GM11168 (cell line): ENCODE data around the gene NFIA.

Experiments used
- in situ Hi-C: fragments of 300-500 bp; cut with MboI; formaldehyde crosslinking; loops from one replicate; pipeline ENCODE4 v1.12.0; 2022; ENCODE audit warnings: low sequenced_read_pairs; ENCODE audit not compliant: unreplicated experiment

Gene NFIA

DNA sequence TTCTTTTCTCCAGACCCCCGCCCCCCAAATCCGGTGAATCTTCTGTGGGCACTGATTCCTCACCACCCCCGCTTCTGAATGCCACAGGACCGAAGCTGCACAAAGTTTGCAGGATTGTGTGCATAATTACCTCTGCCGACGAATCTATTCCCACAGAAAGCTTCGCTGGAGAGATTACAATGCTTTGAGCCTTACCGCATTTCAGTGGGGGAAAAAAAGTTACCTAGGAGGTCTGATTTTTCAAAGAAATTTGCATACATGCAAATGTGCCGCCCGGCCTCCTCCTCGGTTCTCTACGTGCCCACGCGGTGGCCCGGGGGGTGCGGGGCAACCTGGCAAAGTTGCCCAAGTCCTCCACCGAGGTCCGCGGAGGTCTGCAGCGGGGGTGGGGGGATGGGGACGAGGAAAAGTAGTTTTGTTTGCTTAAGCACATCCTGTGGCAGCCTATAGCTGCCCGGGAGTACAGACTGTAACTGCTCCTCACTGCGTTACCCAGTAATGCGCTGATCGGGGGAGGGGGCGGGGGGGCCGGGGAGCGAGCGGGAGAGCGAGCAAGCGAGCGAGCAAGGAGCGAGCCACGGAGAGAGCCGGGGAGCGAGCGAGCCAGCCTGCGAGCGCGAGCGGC lies 563 bp upstream of the NFIA start:
- in situ Hi-C loops: no loop called here

DNA sequence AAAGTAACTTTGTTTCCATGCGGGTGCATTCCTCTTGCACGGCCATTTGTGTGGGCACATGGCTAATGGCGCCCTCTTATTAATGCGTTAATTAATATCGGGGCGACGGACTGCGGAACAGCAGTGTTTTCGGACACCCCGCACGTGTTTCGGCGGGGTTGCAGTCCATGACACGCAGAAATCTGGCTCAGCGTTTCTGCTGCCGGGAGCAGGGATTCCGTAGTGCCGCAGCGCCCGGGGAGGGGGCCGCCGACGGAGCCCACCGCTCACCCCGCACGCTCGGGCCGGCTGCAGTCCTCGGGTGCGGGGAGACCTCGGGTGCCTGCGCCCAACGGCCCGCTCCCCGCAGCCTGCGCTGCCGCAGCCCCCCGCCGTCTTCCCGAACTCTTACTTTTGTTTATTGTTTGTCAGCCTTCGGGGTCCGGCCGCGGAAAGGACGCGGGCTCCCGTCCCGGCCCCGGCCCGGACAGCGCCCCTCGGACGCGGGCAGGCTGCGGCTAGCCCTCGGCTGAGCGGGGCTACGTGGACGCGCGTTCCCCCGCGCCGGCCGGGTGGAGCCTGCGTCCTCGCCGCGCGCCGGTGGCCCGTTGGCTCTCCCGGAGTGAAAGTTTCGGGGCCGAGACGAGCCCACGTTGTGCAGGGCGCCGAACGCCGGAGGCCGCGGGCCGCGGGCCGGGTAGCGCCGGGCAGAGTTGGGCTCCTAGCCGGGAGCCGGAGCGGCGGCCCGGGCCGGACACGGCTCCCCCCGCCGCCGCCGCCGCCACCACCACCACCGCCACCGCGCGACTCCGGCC lies 849 bp downstream of the NFIA start:
- in situ Hi-C loops: no loop called here

DNA sequence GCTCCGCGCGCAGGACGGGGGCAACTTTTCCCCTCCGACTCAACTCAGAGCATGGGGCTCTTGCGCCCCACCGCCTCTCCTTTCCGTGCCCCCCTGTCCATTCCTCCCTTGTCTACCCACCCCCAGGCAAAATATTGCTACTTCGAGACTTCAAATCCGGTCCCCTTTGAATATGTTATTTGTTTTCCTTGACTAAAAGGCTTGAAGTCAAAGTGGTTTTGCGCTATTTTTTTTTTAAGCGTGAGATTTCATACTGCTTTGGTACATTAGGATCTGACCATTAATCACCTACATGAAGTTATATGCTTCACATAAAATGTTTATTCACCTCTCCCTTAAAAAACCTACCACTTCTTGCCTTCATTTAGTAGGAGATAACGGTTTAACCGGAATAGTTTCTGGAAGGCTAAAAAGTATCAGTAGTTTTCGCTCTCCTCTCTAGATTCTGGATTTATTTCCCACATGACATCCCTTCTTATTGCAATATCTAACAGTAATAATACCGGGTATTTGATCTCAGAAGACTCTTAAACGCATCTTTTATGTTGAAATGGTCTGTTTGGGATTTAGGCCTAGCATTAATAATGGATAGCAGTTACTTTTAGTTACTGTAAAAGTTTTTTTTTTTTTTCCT lies 1.6 kb downstream of the NFIA start:
- in situ Hi-C loops: no loop called here

DNA sequence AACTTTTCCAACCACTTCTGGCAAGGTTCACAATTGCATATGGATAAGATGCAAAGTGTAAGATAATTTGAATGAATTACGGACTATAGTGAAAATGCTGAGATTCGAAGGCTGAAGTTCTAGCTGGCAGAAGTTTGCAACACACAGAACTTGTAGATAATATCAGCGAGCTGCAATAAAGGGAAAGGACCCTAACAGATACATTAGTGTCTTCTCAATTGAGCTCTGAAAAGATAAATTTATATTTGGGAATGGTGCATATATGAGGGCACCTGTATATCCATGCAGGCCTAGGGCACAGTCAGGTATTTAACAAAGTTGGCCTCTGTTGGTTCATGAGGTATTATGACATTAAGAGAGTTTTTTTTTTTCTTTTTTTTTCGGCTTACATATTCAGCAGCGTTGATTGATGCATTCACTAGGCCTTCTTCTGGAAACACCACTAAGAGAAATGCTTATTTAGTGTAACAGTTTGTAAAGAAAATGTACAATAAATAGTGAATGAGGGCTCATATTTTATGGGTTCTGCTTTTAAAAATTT lies 2.2 kb downstream of the NFIA start:
- in situ Hi-C loops: no loop called here

DNA sequence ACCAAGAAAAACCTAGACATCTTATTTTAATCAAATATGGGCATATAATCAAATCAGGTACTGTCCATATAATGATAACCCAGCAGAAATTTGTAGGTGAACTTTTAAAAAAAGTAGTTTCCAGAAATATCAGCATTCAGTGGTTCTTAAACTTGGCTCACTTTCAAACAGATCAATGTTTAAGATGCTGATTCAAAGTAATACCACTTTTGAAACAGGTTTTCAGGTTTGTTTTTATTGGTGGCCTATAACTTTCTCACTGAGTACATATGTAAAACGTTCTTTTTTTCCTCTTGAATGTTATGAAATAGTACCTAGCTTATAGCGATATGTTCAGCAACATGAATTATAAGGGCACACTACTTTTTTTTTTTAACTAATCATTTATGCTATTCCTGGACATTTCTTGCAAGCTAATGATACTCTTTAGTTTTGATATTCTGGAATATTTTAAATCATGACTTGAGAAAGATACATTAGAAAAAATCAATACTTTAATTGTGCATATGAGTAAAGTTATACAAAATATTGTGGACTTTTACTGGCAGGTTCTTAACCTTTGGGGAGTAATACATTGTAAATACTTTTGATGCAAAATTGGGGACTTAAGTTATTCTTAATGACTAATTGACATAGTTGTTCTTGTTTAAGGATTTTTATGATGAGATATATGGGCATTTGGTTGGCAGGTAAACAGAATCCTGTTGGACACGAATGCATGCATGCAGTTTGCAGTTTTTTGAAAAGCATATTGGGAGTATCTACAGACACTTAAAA lies 3.0 kb downstream of the NFIA start:
- in situ Hi-C loops: no loop called here

DNA sequence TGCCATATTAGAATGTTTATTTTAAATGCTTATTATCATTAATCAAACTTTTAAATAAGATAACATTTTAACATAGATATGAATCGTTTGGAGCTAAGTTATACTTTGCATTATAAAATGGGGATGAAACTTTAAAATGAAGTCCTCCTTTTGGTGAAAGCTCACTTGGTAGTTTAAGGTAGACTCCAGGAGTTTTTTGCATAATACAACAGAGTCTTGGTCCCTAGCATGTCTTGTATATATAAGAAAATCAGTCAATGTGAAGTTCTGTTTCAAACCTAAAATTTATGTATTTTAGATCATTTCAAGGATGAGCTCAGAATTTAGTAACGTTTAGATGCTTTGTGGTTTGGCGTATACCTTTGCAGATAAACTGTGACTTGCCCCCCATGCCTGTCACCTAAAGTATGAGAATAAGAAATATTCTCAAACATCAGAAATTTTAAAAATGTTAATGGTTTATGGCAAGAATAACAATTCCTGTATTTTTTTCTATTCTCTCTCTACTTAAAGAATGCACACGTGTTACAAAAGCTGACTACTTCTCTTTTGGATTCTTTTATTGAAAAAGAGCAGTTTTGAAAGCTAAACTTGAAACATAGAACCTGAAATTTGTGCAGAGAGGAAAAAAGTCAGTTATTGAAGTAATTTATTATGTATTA lies 3.8 kb downstream of the NFIA start:
- in situ Hi-C loops: no loop called here

DNA sequence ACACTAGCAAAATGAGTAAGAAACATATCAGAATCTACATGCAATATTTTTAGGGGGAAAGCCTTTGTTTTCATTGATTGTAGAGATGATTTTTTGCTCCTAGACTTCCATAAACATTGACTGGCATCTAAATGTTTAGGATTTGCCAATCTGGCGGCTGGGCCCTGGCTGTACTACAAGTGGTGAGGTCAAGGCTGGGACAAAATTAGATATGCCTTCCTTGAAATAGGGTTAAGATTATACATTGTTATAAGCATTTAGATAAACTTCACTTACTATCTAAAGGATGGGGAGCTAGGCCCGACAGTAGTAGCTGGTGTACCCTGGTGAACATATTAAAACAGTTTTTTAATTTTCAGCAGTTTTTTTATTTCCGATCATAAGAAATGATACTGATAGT lies 5.2 kb downstream of the NFIA start:
- in situ Hi-C loops: no loop called here

DNA sequence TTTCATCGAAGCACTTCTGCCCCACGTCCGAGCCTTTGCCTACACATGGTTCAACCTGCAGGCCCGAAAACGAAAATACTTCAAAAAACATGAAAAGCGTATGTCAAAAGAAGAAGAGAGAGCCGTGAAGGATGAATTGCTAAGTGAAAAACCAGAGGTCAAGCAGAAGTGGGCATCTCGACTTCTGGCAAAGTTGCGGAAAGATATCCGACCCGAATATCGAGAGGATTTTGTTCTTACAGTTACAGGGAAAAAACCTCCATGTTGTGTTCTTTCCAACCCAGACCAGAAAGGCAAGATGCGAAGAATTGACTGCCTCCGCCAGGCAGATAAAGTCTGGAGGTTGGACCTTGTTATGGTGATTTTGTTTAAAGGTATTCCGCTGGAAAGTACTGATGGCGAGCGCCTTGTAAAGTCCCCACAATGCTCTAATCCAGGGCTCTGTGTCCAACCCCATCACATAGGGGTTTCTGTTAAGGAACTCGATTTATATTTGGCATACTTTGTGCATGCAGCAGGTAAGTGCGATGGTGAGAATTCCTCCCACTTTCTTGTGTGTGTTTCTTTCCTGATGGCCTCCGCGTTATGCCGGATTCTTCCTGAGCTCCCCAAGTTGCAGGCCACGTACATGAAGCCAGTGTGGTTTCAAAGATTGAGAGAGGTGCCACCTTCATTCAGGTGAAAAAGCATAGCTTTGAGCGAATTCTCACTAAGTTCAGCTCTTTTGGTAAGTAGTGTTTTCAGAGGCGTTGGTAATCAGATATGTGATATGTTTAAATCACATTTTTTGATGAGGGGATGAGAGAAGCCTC lies 6.0 kb downstream of the NFIA start:
- in situ Hi-C loops: no loop called here

DNA sequence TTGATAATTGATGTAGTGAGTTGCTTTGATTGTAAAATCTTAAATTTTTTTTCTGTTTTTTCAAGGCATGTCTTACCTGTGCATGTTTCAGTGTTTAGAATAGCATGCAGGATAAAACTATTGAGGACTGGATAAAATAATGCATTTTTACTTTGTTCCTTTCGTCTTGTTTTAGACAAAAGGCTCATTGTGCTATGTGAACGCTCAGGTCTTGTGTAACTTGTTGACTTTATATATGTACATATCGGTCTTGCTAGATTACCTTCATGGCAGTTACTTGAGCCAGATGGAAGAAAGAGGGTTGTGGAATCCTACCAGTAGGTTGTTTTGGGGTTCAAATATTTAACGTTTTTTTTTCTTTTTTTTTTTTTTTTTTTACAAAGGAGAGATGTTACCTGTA lies 7.0 kb downstream of the NFIA start:
- in situ Hi-C loops: no loop called here

DNA sequence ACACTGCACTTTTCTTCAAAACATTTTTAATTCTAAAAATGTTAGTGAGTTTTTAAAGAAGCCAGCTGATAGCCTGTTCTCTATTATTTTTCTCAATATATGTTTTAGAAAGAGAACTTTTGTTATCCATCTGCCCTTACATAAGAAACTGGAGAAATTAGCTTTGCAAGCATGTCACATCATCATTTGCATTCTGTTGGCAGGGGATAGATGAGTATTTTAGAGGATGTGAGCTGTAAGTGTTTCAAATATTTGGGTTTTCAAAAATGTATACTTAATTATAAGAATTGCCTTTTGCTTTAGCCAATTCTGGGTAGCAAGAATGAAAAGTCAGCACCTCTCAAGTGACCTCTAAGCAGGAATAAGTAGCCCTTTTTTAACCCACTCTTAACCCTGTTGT lies 7.4 kb downstream of the NFIA start:
- in situ Hi-C loops: no loop called here

DNA sequence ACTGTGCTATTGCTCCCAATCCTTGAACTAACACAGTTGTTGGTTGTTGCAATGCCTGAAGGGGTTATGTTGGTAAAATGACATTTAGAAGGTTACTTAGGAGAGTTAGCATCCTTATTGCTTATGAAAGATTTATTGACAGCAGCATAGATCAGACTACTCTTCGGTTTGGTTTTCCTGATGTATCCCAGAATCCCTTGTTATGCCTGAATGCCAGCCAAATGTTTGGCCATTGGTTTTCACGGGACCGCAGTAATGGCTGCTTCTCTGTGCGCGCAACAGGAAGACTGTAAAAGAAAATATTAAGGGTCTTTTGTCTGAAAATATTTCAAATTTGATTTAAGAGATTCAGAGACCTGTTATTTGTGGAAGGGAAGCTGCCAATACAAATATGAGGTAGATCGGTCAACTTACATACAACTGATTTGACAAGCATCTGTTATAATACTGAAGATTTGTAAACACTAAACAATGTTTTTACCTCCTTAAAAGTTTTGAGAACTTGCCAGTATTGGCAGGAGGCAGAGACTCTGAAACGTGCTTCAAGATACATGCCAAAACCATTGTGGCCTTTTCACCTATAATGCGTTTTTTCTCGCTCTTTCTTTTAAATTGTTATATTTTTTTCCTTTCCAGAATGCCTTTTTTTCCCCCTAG lies 8.3 kb downstream of the NFIA start:
- in situ Hi-C loops: no loop called here

DNA sequence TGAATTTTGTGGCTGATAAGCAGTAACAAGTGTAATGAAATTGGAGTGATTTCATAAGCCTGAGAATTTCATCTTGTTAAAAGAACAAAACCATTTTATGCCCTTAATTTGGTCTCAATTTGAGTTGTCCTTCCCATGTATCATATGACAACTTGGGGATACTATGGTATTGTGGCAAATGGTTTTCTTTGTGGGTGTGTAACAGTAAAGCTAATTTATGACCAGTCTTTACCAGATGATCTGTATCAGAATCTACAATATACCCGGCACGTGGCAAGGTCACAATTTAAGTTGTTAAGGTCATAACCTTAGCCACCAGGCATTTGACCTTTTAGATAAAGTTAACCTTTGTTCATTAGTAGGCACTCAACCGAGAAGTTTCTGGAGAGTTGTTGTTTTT lies 9.1 kb downstream of the NFIA start:
- in situ Hi-C loops: no loop called here

DNA sequence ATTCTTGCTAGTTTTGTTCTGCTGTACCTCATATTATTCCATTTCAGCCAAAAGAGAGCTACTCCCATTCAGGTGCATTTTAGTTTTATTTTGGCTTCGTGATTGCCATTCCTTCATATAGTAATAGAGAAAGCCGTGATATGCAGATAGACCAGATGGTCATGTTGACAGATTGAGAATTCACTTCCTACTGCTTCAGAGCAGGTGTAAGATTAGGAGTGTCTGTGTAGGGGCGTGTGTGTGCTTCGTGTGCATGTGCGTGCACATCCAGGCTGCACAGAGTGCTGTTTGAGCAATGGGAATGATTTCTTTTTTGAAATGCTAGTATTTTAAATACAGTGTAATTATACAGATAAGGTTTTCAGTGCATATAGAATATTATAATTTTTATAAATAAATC lies 10.3 kb downstream of the NFIA start:
- in situ Hi-C loops: no loop called here

DNA sequence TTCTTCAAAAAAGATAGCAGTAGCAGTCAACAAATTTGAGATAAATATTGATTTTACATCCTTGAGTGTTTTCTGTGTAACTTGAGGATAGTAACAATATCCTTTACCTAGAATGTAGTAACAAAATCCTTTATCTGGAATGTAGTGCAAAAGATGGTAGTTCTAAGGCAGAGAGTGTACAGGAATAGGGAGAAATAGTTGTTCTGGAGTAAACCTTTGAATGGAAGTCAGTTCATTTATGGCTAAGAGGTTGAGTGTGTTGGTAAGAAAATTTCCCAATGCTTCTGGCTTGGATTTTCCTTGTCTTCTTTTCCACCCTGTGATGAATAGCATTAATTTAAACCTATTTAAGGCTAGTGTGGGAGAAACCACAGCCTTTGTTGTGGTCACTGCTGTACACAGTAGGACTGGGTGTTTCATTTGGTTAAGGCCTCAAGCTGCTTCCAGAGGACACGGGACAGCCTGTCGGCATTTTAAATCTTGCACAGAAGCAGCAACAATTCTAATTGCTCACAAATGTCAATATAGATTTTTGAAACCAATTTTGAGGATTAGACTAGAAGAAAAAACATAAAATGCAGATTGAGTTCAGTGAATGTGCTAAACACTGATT lies 11.3 kb downstream of the NFIA start:
- in situ Hi-C loops: no loop called here

DNA sequence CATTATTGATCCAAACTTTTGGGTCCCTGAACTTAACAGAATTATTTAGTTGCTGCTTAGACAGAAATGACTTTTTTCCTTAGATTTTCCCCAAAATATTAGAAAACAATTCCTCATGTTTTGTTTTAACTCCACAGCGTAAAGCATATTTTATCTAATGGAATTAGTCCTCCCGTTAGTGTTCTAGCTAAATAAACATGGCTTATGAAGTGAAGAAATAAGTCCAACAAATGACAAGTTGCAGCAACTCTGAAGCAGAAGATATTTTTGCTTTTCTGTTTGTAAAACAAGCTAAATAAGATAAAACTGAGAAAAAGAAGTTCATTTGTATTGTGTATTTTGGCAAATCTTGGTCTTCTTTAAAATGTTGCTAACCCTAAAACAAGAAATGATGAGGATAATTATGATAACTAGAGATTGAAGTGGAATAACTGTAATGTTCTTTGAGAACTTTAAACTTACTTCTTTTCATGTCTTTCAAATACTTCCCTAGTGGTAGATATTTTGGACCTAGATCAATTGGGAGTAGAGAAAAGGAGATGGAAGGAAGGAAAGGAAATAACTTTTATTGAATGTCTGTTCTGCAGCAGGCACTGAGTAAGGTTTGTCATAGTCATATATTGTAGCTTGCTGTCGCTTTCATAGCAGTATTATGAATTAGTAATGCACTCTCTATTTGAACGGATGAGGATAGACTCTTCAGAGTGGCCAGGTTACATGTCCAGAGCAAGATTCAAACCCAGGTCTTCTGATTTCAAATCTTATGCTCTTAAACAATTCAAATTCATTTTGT lies 12.5 kb downstream of the NFIA start:
- in situ Hi-C loops: no loop called here

DNA sequence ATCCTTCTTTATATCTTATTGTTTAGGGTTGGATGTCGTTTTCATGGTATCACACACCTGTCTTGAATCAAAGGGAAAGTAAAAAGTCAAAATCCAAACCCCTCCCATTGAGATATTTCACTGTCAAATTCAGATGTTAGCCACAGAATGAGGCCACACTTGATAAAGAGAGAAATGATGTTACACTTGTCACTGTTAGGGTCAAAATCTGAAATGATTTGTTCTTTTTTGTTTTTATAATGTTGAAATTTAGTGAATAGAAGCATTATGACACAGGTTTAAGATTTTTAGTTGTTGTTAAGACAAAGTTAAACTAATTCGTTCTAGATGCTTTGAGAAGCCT lies 13.1 kb downstream of the NFIA start:
- in situ Hi-C loops: no loop called here

DNA sequence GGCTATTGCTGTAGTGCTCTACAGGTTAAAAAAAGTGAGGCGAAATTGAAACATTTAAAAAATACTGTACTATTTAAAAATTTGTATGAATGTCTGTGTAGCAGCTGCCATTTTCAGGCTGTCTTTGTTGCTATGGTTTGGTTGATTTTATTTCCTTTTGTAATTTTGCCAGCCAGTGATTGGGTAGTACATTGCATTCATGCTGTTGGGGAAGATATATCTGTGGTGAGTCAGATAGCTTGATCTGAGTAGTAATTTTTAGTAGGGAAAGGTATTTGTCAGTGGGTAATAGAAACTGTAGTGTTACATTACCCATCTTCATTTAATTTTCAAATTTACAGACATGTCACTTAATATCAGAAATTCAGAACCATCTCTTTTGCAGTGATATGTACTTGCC lies 15.0 kb downstream of the NFIA start:
- in situ Hi-C loops: no loop called here

DNA sequence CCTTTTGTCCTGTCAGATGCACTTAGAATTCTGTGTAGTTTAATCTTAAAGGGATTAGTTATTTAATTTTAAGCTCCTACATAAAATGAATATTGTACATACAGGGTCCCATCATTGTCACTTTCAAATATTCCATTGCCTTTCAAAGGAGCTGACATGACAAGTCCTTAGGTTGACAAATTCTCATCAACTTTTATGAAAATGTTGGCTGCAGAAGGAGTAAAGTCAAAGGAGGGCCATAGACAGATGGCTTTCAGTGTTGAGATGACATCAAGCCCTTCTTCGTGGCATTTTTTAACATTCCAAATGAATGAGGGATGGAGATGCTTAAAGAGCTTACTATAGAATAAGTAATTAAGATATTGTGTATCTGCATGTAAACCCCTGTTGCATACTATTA lies 15.4 kb downstream of the NFIA start:
- in situ Hi-C loops: no loop called here
